ENCODE results near the gene GATA2. TPM values are rescaled to one million over a fixed set of nuclear protein-coding genes. Genes with fewer than 3 reads are reported as not detected.

GATA2 gene
- total RNA-seq, 1 donor from 2014 or later = under 0.01 TPM

DNA sequence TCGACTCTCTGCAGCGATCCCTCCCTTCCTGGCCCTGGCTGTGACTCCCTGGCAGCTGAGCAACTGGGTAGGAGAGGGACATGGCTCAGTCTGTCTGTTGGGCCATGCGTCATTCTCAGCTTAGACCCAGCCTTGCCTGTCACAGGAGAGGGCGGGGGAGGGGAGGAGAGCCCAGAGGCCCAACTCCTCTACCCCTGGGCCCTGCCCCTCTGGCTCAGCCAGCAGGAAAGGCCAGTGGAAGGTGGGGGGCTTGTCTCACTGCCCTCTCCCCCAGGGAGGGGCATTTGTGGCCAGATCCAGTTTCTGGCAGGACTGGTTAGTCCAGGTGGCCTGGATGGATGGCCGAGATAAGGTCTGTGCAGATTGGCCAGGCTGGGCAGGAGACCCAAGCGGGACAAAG is 57.9 kb downstream of the GATA2 start:
- FAIRE-seq (no peak), DNase-seq (ENCODE audit: low read depth) (peak; percentile 8)
- TF ChIP-seq, protein P1, sequence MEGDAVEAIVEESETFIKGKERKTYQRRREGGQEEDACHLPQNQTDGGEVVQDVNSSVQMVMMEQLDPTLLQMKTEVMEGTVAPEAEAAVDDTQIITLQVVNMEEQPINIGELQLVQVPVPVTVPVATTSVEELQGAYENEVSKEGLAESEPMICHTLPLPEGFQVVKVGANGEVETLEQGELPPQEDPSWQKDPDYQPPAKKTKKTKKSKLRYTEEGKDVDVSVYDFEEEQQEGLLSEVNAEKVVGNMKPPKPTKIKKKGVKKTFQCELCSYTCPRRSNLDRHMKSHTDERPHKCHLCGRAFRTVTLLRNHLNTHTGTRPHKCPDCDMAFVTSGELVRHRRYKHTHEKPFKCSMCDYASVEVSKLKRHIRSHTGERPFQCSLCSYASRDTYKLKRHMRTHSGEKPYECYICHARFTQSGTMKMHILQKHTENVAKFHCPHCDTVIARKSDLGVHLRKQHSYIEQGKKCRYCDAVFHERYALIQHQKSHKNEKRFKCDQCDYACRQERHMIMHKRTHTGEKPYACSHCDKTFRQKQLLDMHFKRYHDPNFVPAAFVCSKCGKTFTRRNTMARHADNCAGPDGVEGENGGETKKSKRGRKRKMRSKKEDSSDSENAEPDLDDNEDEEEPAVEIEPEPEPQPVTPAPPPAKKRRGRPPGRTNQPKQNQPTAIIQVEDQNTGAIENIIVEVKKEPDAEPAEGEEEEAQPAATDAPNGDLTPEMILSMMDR (IDR thresholded peaks at IDR 0.05; ENCODE audit: insufficient read depth, low read length, severe bottlenecking) = no peak
- H3K36me3 ChIP-seq (ENCODE audit: control insufficient read depth, insufficient read depth, low read length) = no peaks in the 10 kb centered on the region
- H3K4me3 ChIP-seq (ENCODE audit: low read depth, low read length) = no peak overlapping the region
- H3K27me3 ChIP-seq (ENCODE audit: control insufficient read depth, insufficient read depth, low read length) = peaks cover 33% of the 10 kb centered on the region

DNA sequence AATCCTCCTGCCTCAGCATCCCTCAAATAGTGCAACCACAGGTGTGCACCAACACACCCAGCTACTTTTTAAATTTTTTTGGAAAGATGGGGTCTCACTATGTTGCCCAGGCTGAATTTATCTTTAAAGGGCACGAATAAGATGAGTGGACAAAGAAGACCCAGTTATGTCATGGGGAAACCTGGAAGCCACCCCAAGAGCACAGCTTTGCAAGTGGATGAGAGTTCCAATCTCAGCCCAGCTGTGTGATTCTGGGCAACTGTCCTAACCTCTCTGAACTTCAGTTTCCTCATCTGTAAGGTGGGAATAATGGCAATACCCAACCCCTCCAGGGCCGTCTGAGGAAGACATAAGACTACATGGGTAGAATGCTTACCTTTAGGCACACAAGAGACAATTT is 58.5 kb downstream of the GATA2 start:
- TF ChIP-seq, protein P1 (IDR thresholded peaks at IDR 0.05; ENCODE audit: insufficient read depth, low read length, severe bottlenecking) = no peak
- Histone ChIP-seq H3K36me3 (ENCODE audit: control insufficient read depth, insufficient read depth, low read length) (no peaks in the 10 kb centered on the region), H3K27me3 (ENCODE audit: control insufficient read depth, insufficient read depth, low read length) (peaks cover 34% of the 10 kb centered on the region), H3K4me3 (ENCODE audit: low read depth, low read length) (no peak overlapping the region)
- FAIRE-seq = no peak
- no peak for DNase-seq (ENCODE audit: low read depth)

DNA sequence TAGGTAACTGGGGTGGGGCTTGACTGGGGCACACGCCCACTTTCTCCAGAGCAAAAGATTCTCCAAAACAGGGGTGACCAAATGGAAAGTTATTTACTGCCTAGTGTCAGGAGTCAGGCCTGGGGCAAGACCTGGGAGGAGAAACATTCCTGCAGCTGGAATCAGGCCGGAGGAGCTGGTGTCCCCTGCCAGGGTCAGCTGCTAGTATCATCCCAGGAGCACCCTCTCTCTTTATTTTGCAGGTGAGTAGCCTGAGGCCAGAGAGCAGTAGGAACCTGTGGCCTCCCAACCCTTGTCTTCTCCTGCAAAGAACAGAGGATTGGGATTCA is 59.2 kb downstream of the GATA2 start:
- TF ChIP-seq, protein P1 (IDR thresholded peaks at IDR 0.05; ENCODE audit: insufficient read depth, low read length, severe bottlenecking) = no peak
- Histone ChIP-seq H3K36me3 (ENCODE audit: control insufficient read depth, insufficient read depth, low read length) (no peaks in the 10 kb centered on the region), H3K27me3 (ENCODE audit: control insufficient read depth, insufficient read depth, low read length) (peaks cover 33% of the 10 kb centered on the region), H3K4me3 (ENCODE audit: low read depth, low read length) (no peak overlapping the region)
- DNase-seq (ENCODE audit: low read depth) = no peak
- no peak for FAIRE-seq

DNA sequence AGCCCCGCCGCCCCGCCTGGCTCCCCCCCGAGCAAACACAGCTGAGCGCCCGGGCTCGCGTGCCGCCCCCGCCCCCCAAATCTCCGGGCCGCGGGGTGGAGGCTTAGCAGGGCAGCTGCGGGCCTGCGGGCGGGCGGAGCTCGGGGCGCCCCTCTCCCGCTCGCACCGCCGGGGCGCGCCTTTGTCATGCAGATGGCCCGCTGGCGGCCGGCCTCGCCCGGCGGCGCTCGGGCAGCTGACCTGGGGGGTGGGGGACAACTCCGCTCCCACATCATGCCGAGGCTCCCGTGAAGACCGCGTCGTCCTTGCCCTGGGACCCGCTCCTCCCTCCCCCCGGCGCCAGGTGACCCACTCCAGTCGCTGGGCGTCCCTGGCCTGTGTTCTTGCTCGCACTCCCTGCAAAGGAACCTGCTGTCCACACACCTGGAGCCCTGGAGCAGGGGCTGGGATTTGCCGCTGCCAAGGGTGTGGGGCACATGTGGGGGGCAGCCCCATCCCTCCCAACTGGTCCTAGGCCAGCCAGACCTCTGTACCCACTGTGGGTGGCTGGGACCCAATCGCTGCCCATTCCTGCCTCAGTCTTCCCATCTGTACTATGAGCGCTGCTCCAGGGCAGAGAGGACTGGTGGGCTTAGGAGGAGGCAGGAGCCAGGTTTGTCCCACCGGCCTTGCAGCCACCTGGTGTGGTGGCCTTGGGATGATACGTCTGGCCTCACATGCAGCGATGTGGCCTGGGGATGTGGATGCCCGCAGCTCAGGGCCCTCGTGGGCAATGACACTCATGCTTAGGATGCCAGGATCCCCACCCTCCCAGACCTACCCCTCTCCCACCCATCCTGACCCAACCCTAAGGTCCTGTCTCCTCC is 59.8 kb downstream of the GATA2 start:
- H3K36me3 ChIP-seq (ENCODE audit: control insufficient read depth, insufficient read depth, low read length) = no peaks in the 10 kb centered on the region
- peaks cover 35% of the 10 kb centered on the region for H3K27me3 ChIP-seq (ENCODE audit: control insufficient read depth, insufficient read depth, low read length)

DNA sequence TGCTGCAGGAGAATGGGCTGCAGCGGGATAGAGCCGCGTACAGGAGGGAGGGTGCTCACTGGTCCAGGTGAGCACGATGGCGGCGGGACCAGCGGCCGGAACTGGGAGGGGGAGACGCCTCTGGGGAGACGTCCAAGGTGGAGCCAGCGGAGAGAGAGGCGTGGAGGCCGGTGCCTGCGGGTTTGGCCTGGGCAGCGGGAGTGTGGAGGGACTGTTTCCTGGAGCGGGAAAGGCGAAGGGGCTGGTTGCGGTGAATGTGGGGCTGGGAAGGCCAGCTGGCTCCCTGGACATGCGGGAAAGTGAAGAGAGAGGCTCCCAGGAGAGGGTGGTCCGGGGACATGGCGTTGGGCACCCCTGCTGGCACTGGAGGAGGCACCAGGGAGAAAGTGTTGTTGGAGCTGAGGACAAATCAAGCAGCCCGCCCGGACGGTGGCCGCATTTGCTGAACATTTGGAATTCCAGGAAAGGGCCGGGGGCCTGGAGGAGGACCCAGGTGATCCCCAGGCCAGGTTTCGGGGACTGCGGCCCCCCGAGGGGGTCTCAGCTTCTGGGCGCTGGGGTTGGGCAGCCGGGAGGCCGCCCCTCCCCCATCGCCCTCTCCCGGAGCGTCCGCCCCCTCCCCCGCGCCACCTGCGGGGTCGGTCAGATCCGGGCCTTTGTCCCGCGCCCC is 60.6 kb downstream of the GATA2 start:
- TF ChIP-seq, protein P1 (IDR thresholded peaks at IDR 0.05; ENCODE audit: insufficient read depth, low read length, severe bottlenecking) = no peak
- FAIRE-seq = no peak
- Histone ChIP-seq H3K27me3 (ENCODE audit: control insufficient read depth, insufficient read depth, low read length) (peaks cover 35% of the 10 kb centered on the region), H3K4me3 (ENCODE audit: low read depth, low read length) (peak overlapping the region; percentile 7), H3K36me3 (ENCODE audit: control insufficient read depth, insufficient read depth, low read length) (no peaks in the 10 kb centered on the region)
- no peak for DNase-seq (ENCODE audit: low read depth)

More for the DNA sequence above, 59.8 kb downstream of the GATA2 start:
- FAIRE-seq (no peak), DNase-seq (ENCODE audit: low read depth) (no peak)
- H3K4me3 ChIP-seq (ENCODE audit: low read depth, low read length) = no peak overlapping the region
- TF ChIP-seq, protein P1 (IDR thresholded peaks at IDR 0.05; ENCODE audit: insufficient read depth, low read length, severe bottlenecking) = no peak

Measured in bronchial epithelial cell (primary cell).